ENCODE measurements around the gene OR13C2.

GRCh38 chr9:104604801-104605200 is 626 bp downstream of the OR13C2 start:
- TF ChIP-seq, protein P1, sequence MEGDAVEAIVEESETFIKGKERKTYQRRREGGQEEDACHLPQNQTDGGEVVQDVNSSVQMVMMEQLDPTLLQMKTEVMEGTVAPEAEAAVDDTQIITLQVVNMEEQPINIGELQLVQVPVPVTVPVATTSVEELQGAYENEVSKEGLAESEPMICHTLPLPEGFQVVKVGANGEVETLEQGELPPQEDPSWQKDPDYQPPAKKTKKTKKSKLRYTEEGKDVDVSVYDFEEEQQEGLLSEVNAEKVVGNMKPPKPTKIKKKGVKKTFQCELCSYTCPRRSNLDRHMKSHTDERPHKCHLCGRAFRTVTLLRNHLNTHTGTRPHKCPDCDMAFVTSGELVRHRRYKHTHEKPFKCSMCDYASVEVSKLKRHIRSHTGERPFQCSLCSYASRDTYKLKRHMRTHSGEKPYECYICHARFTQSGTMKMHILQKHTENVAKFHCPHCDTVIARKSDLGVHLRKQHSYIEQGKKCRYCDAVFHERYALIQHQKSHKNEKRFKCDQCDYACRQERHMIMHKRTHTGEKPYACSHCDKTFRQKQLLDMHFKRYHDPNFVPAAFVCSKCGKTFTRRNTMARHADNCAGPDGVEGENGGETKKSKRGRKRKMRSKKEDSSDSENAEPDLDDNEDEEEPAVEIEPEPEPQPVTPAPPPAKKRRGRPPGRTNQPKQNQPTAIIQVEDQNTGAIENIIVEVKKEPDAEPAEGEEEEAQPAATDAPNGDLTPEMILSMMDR (conservative IDR thresholded peaks at IDR 0.05; ENCODE audit: low read depth, low read length): no peak
- TF ChIP-seq EZH2phosphoT487 (IDR thresholded peaks at IDR 0.05; ENCODE audit: borderline replicate concordance, low read length): no peak

Measured in PC-3 (cell line).